SJCRH30 (cell line): Measurements from ENCODE around the gene PGAP6. TPM values are rescaled to one million over a fixed set of nuclear protein-coding genes. Genes with fewer than 3 reads are reported as not detected.
"Not testable (repeated sequence)": the region's sequence is repeated elsewhere in the genome, so short reads cannot be mapped to it uniquely, and the experiment has no call there.

Source experiments
- DNase-seq, 2 experiments: peaks; one replicate each; pipeline ENCODE4 v3.0.0-alpha.2; 2015 to 2020
- H3K27ac ChIP-seq: fragments of 250-450 bp; sonication (Bioruptor Pico); 2 replicates; pipeline ENCODE4 v1.5.1; 2020; ENCODE audit warnings: mild to moderate bottlenecking, moderate library complexity
- H3K27me3 ChIP-seq: fragments of 250-450 bp; sonication (Bioruptor Pico); 2 replicates; pipeline ENCODE4 v1.5.1; 2020; ENCODE audit warnings: mild to moderate bottlenecking, moderate library complexity
- H3K36me3 ChIP-seq: fragments of 250-450 bp; sonication (Bioruptor Pico); 2 replicates; pipeline ENCODE4 v1.5.1; 2020; ENCODE audit warnings: mild to moderate bottlenecking, moderate library complexity
- H3K4me1 ChIP-seq: fragments of 250-450 bp; sonication (Bioruptor Pico); 2 replicates; pipeline ENCODE4 v1.5.1; 2020; ENCODE audit warnings: mild to moderate bottlenecking, moderate library complexity
- H3K4me3 ChIP-seq: fragments of 250-450 bp; sonication (Bioruptor Pico); 2 replicates; pipeline ENCODE4 v1.5.1; 2020; ENCODE audit warnings: mild to moderate bottlenecking, moderate library complexity
- H3K9me3 ChIP-seq: fragments of 250-450 bp; sonication (Bioruptor Pico); replicated peaks from 2 replicates; pipeline ENCODE4 v1.5.1; 2020; ENCODE audit warnings: mild to moderate bottlenecking, moderate library complexity
- total RNA-seq: library from RNA; depleted of rRNA; stranded (reverse); fragments of >200 nt; shearing (Covaris generic); gene quantifications from 2 replicates; pipeline ENCODE4 v1.2.3, GENCODE V29; 2014

PGAP6 gene
- total RNA-seq, 1 experiment from 2014 or later: 27.5 TPM

DNA sequence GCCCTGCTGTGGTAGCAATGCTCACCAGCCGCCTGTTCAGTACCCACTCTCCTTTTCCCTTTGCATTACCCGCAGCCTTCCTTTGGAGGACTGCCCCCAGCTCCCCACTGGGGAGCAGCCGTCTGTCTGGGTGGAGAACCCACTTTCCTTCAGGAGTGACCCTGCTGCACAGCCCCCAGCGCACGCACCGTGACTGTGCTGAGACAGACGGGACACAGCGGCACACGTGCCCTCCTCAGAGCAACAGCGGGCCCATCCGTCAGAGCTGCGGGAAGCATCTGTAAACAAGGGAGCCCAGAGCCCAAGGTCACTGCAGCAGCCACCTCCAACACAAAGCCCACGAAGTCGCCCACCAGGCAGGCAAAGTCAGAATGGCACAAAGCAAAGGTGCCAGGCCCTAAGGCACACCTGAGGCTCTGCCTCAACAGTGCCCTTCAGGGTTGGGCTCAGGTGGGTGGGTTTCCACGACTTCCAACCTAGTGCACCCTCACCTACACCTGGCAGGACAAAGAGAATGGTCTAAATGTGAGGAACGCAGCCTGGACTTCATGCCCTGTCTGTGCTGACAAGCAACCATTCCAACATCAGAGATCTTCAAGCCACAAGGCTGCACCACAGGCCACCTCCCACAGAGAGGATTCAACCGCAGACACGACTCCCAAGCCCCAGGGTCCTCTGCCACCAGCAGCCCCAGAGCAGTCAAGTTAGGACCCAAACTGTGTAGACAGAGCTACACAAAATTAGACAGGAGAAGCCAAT is 39.1 kb downstream of the PGAP6 start:
- Histone ChIP-seq H3K36me3 (peaks cover 20% of the 10 kb centered on the region), H3K4me3 (no peak overlapping the region), H3K27me3 (no peaks in the 10 kb centered on the region), H3K4me1 (no peaks in the 10 kb centered on the region), H3K27ac (no peak overlapping the region), H3K9me3 (no peaks in the 10 kb centered on the region)
- DNase-seq: no peak

DNA sequence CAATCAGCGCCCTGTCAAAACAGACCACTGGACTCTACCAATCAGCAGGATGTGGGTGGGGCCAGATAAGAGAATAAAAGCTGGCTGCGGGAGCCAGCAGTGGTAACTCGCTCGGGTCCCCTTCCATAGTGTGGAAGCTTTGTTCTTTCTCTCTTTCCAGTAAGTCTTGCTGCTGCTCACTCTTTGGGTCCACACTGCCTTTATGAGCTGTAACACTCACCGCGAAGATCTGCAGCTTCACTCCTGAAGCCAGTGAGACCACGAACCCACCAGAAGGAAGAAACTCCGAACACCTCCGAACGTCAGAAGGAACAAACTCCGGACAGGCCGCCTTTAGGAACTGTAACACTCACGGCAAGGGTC is 39.8 kb downstream of the PGAP6 start:
- not testable (repeated sequence) for H3K27ac ChIP-seq, H3K4me3 ChIP-seq, H3K27me3 ChIP-seq, H3K4me1 ChIP-seq, H3K9me3 ChIP-seq, DNase-seq
- H3K36me3 ChIP-seq: peaks cover 19% of the 10 kb centered on the region

DNA sequence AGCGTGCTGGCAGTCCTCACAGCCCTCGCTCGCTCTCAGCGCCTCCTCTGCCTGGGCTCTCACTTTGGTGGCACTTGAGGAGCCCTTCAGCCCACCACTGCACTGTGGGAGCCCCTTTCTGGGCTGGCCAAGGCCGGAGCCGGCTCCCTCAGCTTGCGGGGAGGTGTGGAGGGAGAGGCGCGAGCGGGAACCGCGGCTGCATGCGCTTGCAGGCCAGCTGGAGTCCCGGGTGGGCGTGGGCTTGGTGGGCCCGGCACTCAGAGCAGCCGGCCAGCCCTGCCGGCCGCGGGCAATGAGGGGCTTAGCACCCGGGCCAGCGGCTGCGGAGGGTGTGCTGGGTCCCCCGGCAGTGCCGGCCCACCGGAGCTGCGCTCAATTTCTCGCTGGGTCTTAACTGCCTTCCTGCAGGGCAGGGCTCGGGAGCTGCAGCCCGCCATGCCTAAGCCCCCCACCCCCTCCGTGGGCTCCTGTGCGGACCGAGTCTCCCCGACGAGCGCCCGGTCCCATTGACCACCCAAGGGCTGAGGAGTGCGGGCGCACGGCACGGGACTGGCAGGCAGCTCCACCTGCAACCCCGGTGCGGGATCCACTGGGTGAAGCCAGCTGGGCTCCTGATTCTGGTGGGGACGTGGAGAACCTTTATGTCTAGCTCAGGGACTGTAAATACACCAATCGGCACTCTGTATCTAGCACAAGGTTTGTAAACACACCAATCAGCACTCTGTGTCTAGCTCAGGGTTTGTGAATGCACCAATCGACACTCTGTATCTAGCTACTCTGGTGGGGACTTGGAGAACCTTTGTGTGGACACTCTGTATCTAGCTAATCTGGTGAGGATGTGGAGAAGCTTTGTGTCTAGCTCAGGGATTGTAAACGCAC is 40.4 kb downstream of the PGAP6 start:
- not testable (repeated sequence) for H3K27ac ChIP-seq, H3K4me3 ChIP-seq, H3K9me3 ChIP-seq, H3K4me1 ChIP-seq, DNase-seq, H3K27me3 ChIP-seq
- peaks cover 16% of the 10 kb centered on the region for H3K36me3 ChIP-seq

DNA sequence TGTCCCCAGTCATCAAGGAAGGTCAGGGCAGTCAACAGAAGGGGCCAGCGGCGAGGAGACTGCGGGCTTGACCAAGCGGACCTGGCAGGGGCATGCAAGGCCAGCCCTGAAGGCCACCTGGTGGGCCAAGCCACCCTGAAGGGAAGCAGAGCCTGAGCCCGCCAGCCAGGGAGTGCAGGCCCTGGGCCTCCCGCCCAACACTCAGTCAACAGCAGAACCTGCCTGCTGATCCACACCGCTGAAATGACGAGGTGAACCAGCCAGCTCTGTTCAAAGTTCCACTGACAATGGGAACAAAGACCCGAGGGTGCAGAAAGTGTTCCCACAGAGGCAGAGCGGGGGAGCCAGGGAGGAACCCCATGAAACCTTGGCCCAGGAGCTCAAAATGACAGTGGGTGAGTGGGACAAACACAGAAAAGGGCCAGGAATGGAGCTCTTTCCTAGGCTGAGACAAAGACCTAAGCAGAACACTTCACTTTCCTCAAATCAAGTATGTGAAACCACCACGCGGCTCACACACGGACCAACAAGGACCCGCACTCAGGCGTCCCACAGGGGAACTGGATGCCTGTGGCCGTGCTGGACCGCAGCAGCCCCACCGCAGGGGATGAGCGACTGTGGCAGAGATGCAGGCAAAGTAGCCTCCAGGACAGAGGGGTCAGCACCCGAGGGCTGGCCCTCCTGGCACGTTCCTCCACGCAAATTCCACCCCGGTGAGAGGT is 41.2 kb downstream of the PGAP6 start:
- Histone ChIP-seq H3K36me3 (peaks cover 9% of the 10 kb centered on the region; the same call in 1 of the 2 replicates), H3K9me3 (no peaks in the 10 kb centered on the region), H3K27ac (no peak overlapping the region), H3K4me1 (no peaks in the 10 kb centered on the region), H3K4me3 (no peak overlapping the region), H3K27me3 (no peaks in the 10 kb centered on the region)
- no peak for DNase-seq

DNA sequence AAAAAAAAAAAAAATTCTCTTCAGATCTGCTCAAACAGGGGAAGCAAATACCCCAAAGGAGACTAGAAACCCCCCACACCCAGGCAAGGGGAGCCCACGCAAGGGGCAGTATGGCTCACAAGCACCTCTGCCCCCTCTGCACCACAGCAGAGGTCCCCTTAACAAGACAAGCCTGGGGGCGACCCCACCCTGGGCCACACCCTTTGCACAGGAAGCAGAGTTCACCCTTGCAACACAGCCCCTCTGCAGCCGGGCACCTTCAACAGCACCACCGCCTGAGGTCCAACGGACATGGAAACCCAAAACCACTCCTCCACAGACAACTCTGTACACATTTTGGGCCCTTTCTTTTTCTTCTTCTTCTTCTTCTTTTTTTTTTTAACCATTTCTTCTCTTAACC is 42.1 kb downstream of the PGAP6 start:
- Histone ChIP-seq H3K36me3 (peaks cover 6% of the 10 kb centered on the region; the same call in 1 of the 2 replicates), H3K4me3 (no peak overlapping the region), H3K27ac (no peak overlapping the region), H3K9me3 (no peaks in the 10 kb centered on the region), H3K4me1 (no peaks in the 10 kb centered on the region), H3K27me3 (no peaks in the 10 kb centered on the region)
- no peak for DNase-seq

DNA sequence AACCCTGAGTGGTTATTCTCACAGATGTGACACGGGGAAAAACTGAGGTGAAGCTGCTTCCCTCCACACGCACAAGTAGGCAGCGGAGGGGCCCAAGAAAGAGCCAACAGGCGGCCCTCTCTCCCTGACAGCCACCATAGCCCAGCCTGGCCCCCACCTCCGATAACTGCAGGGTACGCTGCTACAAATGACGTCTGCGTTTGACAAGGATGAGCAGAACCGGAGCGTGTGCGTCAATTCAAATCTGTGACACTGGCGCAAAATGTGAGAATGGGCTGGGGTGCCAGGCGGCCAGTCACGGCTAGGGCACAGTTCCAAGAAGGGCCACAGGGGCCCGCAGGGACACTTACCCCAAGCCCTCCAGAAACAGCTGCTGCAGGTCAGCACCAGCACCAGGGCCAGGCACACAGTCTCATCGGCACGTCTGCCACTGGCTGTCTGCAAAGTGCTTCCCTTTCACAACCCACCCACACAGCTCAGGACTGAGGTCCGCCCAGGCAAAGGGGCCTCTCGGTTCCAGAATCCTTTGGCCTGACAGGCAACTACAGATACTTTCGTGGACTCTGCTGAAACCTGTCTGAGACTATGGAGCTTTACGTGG is 43.7 kb downstream of the PGAP6 start:
- Histone ChIP-seq H3K4me3 (no peak overlapping the region), H3K9me3 (no peaks in the 10 kb centered on the region), H3K36me3 (no peaks in the 10 kb centered on the region; the same call in 1 of the 2 replicates), H3K4me1 (no peaks in the 10 kb centered on the region), H3K27me3 (no peaks in the 10 kb centered on the region), H3K27ac (no peak overlapping the region)
- no peak for DNase-seq

DNA sequence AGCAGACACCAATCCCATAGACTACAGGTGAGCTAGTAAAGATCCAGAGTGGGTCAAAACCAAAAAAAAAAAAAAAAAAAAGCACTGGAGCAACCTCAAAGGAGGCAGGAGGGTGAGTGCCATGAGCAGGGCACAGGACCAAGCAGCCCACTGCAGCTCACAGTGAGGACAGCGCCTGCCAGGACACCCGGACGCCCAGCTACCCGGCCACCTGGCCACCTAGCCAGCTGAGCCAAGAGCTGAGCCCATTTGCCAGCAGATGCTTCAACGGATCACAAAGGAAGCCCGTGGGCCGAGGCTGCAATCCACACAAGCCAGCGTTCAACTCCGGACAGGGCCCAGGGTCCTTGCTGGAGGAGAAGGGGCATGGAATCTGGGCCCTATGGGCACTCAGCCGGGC is 44.3 kb downstream of the PGAP6 start:
- Histone ChIP-seq H3K27ac (no peak overlapping the region), H3K36me3 (no peaks in the 10 kb centered on the region; the same call in 1 of the 2 replicates), H3K4me1 (no peaks in the 10 kb centered on the region), H3K9me3 (no peaks in the 10 kb centered on the region), H3K4me3 (no peak overlapping the region), H3K27me3 (no peaks in the 10 kb centered on the region)
- DNase-seq: no peak

DNA sequence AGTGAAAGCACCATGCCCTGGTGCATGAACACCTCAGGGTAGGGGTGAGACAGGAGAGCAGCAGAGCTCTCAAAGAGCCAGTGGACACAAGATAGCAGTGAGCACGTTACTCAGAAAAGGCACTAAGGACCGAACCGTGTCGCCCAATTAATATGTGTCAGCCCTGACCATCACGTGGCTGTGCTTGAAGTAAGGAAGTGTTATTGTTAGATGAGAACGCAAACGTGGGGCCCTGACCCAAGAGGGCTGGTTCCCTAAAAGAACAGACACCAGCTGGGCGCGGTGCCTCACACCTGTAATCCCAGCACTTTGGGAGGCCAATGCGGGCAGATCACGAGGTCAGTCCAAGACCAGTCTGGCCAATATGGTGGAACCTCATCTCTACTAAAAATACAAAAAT is 45.5 kb downstream of the PGAP6 start:
- no peak for DNase-seq
- Histone ChIP-seq H3K4me3 (no peak overlapping the region), H3K27me3 (no peaks in the 10 kb centered on the region), H3K9me3 (no peaks in the 10 kb centered on the region), H3K4me1 (0 out of 2 replicates have a peak, but pooled peaks cover 6% of the 10 kb centered on the region), H3K27ac (no peak overlapping the region), H3K36me3 (no peaks in the 10 kb centered on the region; the same call in 1 of the 2 replicates)

DNA sequence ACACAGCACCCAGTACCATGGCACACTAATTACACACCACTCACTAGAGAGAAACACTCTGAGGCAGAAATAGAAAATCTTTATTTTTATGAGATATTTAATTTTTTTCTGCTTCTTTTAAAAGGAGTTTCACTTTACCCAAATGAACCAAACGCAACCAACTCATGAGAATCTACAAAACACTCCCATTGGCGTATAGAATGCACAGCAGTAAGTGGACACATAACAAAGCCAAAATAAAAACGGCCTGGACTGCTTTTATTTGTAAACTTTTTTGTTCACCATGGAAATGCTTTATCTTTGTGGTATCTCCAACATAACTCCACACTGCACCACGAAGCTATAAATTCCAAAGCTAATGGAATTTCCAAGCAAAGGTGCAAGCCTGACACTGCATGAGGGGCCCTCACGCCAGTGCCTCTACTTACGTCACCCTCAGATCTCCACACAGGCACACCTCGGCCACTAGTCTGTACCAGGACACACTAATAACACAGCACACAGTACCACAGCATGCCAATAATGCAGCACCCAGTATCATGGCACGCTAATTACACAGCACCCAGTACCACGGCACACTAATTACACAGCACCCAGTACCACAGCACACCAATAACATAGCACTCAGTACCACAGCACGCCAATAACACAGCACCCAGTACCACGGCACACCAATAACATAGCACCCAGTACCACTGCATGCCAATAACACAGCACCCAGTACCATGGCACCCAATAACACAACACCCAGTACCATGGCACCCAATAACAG is 46.7 kb downstream of the PGAP6 start:
- not testable (repeated sequence) for H3K4me3 ChIP-seq, H3K9me3 ChIP-seq, H3K27ac ChIP-seq, DNase-seq, H3K36me3 ChIP-seq, H3K27me3 ChIP-seq
- peaks cover 11% of the 10 kb centered on the region; the same call in 1 of the 2 replicates for H3K4me1 ChIP-seq

GRCh38 chr16:334164-334832 is 47.5 kb downstream of the PGAP6 start:
- not testable (repeated sequence) for DNase-seq, H3K27me3 ChIP-seq, H3K9me3 ChIP-seq, H3K36me3 ChIP-seq, H3K27ac ChIP-seq, H3K4me3 ChIP-seq
- peaks cover 11% of the 10 kb centered on the region; the same call in 1 of the 2 replicates for H3K4me1 ChIP-seq

- Histone ChIP-seq H3K4me1 (peaks cover 11% of the 10 kb centered on the region; the same call in 1 of the 2 replicates), H3K27me3 (no peaks in the 10 kb centered on the region), H3K27ac (no peak overlapping the region), H3K4me3 (no peak overlapping the region), H3K9me3 (no peaks in the 10 kb centered on the region), H3K36me3 (no peaks in the 10 kb centered on the region)
- DNase-seq: no peak
These were observed 48.2 kb downstream of the PGAP6 start for GRCh38 chr16:333406-334094.

GRCh38 chr16:331181-331814 is 50.5 kb downstream of the PGAP6 start:
- H3K27ac ChIP-seq: not testable (repeated sequence)
- DNase-seq: peak in 1 of 2 experiments; percentile 44

DNA sequence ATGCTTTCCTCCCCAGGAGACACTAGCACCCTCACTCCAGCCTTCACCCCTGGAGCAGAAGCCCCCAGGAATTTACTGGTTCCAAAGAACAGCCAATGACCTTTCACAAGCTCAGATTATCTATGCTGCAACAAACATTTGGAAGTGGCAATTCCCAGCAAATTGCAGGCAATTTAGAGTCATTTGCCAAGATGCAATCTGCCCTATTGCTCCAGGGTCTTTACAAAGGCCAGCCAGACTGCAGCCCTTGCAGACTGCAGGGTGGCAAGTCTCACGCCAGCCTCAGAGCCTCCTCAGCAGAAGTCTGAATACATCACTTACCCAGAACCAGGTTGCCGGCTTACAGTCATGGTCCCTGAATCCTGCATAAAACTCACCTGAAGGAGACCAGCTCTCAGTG is 51.0 kb downstream of the PGAP6 start:
- Histone ChIP-seq H3K9me3 (no peaks in the 10 kb centered on the region), H3K27ac (no peak overlapping the region), H3K4me1 (peaks cover 22% of the 10 kb centered on the region), H3K27me3 (no peaks in the 10 kb centered on the region), H3K36me3 (no peaks in the 10 kb centered on the region), H3K4me3 (no peak overlapping the region)
- no peak for DNase-seq

More at GRCh38 chr16:331181-331814, 50.5 kb downstream of the PGAP6 start:
- not testable (repeated sequence) for H3K36me3 ChIP-seq, H3K27me3 ChIP-seq, H3K9me3 ChIP-seq, H3K4me3 ChIP-seq
- H3K4me1 ChIP-seq: peaks cover 22% of the 10 kb centered on the region
